Measurements from ENCODE around the gene RXRA.

Gene RXRA

GRCh38 chr9:134322781-134323241 is 3.4 kb upstream of the RXRA start:
- TF ChIP-seq, protein P1, sequence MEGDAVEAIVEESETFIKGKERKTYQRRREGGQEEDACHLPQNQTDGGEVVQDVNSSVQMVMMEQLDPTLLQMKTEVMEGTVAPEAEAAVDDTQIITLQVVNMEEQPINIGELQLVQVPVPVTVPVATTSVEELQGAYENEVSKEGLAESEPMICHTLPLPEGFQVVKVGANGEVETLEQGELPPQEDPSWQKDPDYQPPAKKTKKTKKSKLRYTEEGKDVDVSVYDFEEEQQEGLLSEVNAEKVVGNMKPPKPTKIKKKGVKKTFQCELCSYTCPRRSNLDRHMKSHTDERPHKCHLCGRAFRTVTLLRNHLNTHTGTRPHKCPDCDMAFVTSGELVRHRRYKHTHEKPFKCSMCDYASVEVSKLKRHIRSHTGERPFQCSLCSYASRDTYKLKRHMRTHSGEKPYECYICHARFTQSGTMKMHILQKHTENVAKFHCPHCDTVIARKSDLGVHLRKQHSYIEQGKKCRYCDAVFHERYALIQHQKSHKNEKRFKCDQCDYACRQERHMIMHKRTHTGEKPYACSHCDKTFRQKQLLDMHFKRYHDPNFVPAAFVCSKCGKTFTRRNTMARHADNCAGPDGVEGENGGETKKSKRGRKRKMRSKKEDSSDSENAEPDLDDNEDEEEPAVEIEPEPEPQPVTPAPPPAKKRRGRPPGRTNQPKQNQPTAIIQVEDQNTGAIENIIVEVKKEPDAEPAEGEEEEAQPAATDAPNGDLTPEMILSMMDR (IDR thresholded peaks at IDR 0.05): no peak
- no peak overlapping the region for H3K27ac ChIP-seq

DNA sequence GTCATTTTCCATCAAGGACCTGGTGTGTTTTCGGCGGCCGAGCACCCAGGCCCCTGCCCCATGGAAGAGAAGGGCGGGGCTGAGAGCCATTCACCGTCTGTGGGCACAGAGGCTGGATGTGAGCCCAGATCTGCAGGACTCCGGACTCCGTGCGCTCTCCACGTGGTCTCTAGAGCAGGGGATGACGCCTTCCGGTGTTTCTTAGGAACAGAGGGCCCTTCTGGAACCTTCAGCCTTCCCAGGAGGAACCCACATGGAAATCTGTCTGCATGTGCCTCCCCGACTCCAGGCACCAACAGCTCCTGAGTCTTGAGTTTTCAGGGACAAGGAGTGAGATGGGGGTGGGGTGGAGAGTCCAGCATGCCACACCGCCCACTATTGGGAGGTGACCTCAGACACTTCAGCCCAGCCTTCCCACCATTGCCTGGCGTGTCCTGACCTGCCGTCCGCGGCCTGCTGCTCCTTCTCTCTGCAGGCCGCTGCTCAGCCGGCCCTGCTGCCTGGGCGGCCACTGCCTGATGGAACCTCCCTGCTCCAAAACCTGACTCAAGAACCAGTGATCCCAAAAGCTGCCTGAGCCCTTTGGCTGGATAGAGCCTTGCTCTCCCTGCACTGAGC is 2.4 kb upstream of the RXRA start:
- no peak overlapping the region for H3K27ac ChIP-seq

GRCh38 chr9:134324359-134325095 is 1.7 kb upstream of the RXRA start:
- no peak overlapping the region for H3K27ac ChIP-seq
- no peak for TF ChIP-seq ZFX (IDR thresholded peaks at IDR 0.05; ENCODE audit: borderline replicate concordance)
- TF ChIP-seq, protein P1 (IDR thresholded peaks at IDR 0.05): no peak

More for the DNA sequence above, 2.4 kb upstream of the RXRA start:
- no peak for TF ChIP-seq ZFX (IDR thresholded peaks at IDR 0.05; ENCODE audit: borderline replicate concordance)
- TF ChIP-seq, protein P1 (IDR thresholded peaks at IDR 0.05): no peak

GRCh38 chr9:134325096-134325812 is 1.0 kb upstream of the RXRA start:
- no peak for TF ChIP-seq ZFX (IDR thresholded peaks at IDR 0.05; ENCODE audit: borderline replicate concordance)
- TF ChIP-seq, protein P1 (IDR thresholded peaks at IDR 0.05): 0 out of 2 replicates have a peak, but pooled peaks have one; percentile 1
- H3K27ac ChIP-seq: peak overlapping the region; percentile 65

DNA sequence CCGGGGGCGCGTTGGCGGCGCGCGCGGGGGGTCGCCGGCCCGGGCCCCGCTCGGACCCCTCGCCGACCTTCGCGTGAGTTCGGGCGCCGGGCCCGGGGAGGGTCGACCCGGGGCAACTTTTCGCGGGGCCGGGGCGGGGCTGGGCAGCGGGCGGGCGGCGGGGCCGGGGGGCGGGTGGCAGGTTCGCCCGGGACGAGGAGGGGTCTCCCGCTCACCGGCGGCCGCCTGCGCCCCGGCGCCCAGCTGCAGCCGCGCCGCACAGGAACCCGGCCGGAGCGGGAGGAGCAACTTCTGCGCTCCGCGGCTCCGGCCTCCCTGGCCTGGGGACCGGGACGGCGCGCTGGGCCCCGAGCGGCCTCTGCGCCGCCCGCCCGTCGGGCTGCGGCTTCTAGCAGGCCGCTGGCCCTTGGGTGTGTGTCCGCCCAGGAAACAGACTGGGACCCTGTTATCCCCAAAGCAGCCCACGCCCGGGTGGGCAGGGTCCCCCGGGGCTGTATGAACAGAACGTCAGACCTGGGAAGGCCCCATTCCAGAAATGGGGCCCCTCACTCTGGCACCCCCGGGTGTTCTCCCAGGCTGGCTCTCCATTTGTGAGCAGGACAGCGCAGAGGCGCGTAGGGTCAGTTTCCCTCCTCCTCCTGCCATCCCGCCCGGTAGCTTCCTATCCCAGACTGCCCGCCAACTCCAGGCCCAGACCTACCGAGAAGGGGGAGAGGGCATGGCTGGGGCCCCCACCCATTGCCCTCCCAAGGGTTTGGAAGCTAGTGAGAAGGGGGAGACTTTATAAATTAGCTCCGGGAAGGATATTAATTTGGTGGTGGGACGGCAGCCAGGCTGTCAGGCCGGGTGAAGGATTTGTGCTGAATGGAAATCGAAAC is 708 bp downstream of the RXRA start:
- peak overlapping the region; percentile 50 for H3K27ac ChIP-seq

DNA sequence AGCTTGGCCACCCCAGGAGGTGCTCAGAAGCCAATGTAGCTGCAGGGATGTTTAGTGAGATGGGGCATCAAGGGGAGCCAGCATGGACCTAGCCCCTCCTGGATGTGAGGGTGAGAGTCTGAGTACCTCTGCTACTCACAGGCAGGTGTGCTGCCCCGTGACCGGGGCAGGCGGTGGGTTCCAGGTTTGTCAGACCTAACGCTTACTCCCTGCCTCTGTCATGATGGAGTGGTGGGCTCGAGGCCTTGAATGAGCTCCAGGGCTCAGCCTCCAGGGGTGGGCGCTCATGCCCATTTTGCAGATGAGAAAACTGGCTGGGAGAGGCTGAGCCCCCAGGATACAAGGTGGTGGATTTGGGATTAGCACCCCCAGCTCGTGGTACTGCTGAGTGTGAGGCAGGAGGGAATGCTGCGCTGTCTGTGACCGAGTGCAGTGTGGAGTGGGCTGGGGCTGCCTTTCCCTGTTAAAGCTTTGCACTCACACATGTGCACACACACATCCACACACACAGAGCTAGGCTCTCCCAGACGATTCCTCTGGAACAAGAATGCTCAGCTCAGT is 1.5 kb downstream of the RXRA start:
- no peak overlapping the region for H3K27ac ChIP-seq
- TF ChIP-seq, protein P1 (IDR thresholded peaks at IDR 0.05): no peak
- no peak for TF ChIP-seq ZFX (IDR thresholded peaks at IDR 0.05; ENCODE audit: borderline replicate concordance)

More for the DNA sequence above, 708 bp downstream of the RXRA start:
- no peak for TF ChIP-seq ZFX (IDR thresholded peaks at IDR 0.05; ENCODE audit: borderline replicate concordance)
- TF ChIP-seq, protein P1 (IDR thresholded peaks at IDR 0.05): no peak

Measured in 22Rv1 (cell line).